ENCODE results near the gene TMOD1. TPM values are rescaled to one million over a fixed set of nuclear protein-coding genes. Genes with fewer than 3 reads are reported as not detected.
"Not testable (repeated sequence)": the region's sequence is repeated elsewhere in the genome, so short reads cannot be mapped to it uniquely, and the experiment has no call there.

The TMOD1 gene
- polyA plus RNA-seq (ENCODE audit: insufficient read length) = 151 TPM

GRCh38 chr9:97501177-97501971 is at the start of gene TMOD1:
TMOD1 (plus strand) TSS chr9:97501666; CDS start chr9:97524189, 22,523 bp downstream.
- no peak for DNase-seq (ENCODE audit: low read depth)

GRCh38 chr9:97453573-97453972 is 47.9 kb upstream of the TMOD1 start:
- not testable (repeated sequence) for DNase-seq (ENCODE audit: low read depth)

GRCh38 chr9:97456841-97457240 is 44.6 kb upstream of the TMOD1 start:
- not testable (repeated sequence) for DNase-seq (ENCODE audit: low read depth)

GRCh38 chr9:97459326-97459725 is 42.1 kb upstream of the TMOD1 start:
- DNase-seq (ENCODE audit: low read depth) = no peak

GRCh38 chr9:97462159-97462558 is 39.3 kb upstream of the TMOD1 start:
- DNase-seq (ENCODE audit: low read depth) = no peak

- DNase-seq (ENCODE audit: low read depth) = no peak
Measured at GRCh38 chr9:97462914-97463313, 38.6 kb upstream of the TMOD1 start.

GRCh38 chr9:97468658-97469448 is 32.6 kb upstream of the TMOD1 start:
- peak; percentile 26 for DNase-seq (ENCODE audit: low read depth)

GRCh38 chr9:97470076-97470475 is 31.4 kb upstream of the TMOD1 start:
- DNase-seq (ENCODE audit: low read depth) = no peak

GRCh38 chr9:97473717-97474116 is 27.7 kb upstream of the TMOD1 start:
- DNase-seq (ENCODE audit: low read depth) = no peak

- no peak for DNase-seq (ENCODE audit: low read depth)
Measured at GRCh38 chr9:97474372-97474925, 27.0 kb upstream of the TMOD1 start.

- no peak for DNase-seq (ENCODE audit: low read depth)
Measured at GRCh38 chr9:97475059-97475458, 26.4 kb upstream of the TMOD1 start.

- no peak for DNase-seq (ENCODE audit: low read depth)
Measured at GRCh38 chr9:97478301-97478981, 23.0 kb upstream of the TMOD1 start.

- no peak for DNase-seq (ENCODE audit: low read depth)
Measured at GRCh38 chr9:97479496-97480159, 21.8 kb upstream of the TMOD1 start.

- no peak for DNase-seq (ENCODE audit: low read depth)
Measured at GRCh38 chr9:97480174-97480573, 21.3 kb upstream of the TMOD1 start.

- no peak for DNase-seq (ENCODE audit: low read depth)
Measured at GRCh38 chr9:97480749-97481148, 20.7 kb upstream of the TMOD1 start.

- DNase-seq (ENCODE audit: low read depth) = no peak
Measured at GRCh38 chr9:97484134-97484533, 17.3 kb upstream of the TMOD1 start.

GRCh38 chr9:97487107-97487506 is 14.4 kb upstream of the TMOD1 start:
- DNase-seq (ENCODE audit: low read depth) = no peak

- DNase-seq (ENCODE audit: low read depth) = no peak
Measured at GRCh38 chr9:97487861-97488260, 13.6 kb upstream of the TMOD1 start.

- no peak for DNase-seq (ENCODE audit: low read depth)
Measured at GRCh38 chr9:97491216-97491999, 10.1 kb upstream of the TMOD1 start.

GRCh38 chr9:97497558-97498375 is 3.7 kb upstream of the TMOD1 start:
- not testable (repeated sequence) for DNase-seq (ENCODE audit: low read depth)
